Measurements from ENCODE around the gene CHDH. TPM values are rescaled to one million over a fixed set of nuclear protein-coding genes. Genes with fewer than 3 reads are reported as not detected.

CHDH gene
- total RNA-seq, 1 experiment from 2014 or later: 28.5 TPM

DNA sequence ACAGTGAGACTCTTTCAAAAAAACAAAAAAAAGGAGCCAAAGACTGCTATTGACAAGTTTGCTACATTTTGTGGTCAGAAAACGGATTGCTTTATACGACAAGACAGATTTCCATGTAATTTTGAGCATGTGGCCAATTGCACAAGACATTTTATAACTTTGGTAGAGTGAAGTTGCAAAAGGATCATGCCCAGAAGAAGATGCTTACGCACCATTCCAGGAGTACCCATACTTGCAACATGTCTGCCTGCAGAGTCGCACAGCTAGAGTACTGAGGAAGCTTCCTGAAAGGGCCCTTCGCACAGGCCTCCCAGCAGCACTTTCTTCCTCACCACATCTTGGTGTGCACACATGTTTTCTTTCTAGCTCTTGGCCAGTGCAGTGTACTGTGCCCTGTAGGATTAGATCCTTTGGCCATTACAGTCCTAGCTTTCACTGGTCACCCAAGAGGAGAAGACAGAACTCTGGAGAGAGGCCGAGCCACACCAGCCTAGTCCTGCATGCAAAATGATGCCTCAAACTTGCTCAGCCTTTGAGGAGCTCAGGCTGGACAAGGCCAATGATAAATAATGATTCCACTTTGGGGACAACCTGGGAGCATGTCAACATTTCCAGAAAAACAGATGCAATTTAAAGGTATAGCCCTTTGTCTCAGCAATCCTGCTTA lies 11.7 kb downstream of the CHDH start:
- DNase-seq: no peak
- H3K4me3 Mint-ChIP-seq (ENCODE audit: low read depth, unreplicated experiment): no peak overlapping the region
- intact Hi-C loops (cut with micrococcal nuclease; ENCODE audit: unreplicated experiment): no loop called here
- H3K27ac Mint-ChIP-seq (ENCODE audit: unreplicated experiment): no peak overlapping the region
- TF ChIP-seq, protein P1, sequence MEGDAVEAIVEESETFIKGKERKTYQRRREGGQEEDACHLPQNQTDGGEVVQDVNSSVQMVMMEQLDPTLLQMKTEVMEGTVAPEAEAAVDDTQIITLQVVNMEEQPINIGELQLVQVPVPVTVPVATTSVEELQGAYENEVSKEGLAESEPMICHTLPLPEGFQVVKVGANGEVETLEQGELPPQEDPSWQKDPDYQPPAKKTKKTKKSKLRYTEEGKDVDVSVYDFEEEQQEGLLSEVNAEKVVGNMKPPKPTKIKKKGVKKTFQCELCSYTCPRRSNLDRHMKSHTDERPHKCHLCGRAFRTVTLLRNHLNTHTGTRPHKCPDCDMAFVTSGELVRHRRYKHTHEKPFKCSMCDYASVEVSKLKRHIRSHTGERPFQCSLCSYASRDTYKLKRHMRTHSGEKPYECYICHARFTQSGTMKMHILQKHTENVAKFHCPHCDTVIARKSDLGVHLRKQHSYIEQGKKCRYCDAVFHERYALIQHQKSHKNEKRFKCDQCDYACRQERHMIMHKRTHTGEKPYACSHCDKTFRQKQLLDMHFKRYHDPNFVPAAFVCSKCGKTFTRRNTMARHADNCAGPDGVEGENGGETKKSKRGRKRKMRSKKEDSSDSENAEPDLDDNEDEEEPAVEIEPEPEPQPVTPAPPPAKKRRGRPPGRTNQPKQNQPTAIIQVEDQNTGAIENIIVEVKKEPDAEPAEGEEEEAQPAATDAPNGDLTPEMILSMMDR (IDR thresholded peaks at IDR 0.05; ENCODE audit: unreplicated experiment): no peak
- BruUV-seq (replicated peaks): no TSS peak
- H3K4me1 Mint-ChIP-seq (ENCODE audit: low read depth, unreplicated experiment): peaks cover 5% of the 10 kb centered on the region
- no peaks in the 10 kb centered on the region for H3K27me3 Mint-ChIP-seq (ENCODE audit: unreplicated experiment)
- CTCF ChIA-PET: no interaction called here
- H3K9me3 Mint-ChIP-seq (ENCODE audit: low read depth, unreplicated experiment): no peaks in the 10 kb centered on the region
- peaks cover 22% of the 10 kb centered on the region for H3K36me3 Mint-ChIP-seq (ENCODE audit: insufficient read depth, unreplicated experiment)

DNA sequence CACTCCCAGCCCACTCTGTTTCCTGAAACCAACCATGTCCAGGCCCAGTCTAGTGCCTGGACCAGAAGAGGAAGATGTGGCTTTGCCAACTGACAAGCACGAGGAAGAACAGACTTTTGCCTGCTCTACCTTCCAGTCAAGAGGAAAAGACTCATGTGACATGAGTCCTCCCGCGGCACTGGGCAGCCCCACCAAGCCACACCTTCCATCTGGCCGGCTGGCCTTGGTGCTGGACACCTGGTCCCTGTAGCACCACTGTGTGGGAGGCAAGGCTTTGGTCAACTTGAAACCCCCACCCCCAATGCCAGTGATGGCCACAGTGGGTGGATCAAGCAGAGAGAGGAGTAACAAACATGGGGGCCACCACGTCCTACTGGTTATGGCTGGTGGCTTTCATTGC lies 12.5 kb downstream of the CHDH start:
- intact Hi-C loops (cut with micrococcal nuclease; ENCODE audit: unreplicated experiment): no loop called here
- BruUV-seq (replicated peaks): no TSS peak
- peaks cover 6% of the 10 kb centered on the region for H3K4me1 Mint-ChIP-seq (ENCODE audit: low read depth, unreplicated experiment)
- CTCF ChIA-PET: no interaction called here
- H3K27me3 Mint-ChIP-seq (ENCODE audit: unreplicated experiment): no peaks in the 10 kb centered on the region
- H3K36me3 Mint-ChIP-seq (ENCODE audit: insufficient read depth, unreplicated experiment): peaks cover 23% of the 10 kb centered on the region
- no peak for DNase-seq
- TF ChIP-seq, protein P1 (IDR thresholded peaks at IDR 0.05; ENCODE audit: unreplicated experiment): no peak
- no peak overlapping the region for H3K27ac Mint-ChIP-seq (ENCODE audit: unreplicated experiment)
- H3K9me3 Mint-ChIP-seq (ENCODE audit: low read depth, unreplicated experiment): no peaks in the 10 kb centered on the region
- H3K4me3 Mint-ChIP-seq (ENCODE audit: low read depth, unreplicated experiment): no peak overlapping the region

DNA sequence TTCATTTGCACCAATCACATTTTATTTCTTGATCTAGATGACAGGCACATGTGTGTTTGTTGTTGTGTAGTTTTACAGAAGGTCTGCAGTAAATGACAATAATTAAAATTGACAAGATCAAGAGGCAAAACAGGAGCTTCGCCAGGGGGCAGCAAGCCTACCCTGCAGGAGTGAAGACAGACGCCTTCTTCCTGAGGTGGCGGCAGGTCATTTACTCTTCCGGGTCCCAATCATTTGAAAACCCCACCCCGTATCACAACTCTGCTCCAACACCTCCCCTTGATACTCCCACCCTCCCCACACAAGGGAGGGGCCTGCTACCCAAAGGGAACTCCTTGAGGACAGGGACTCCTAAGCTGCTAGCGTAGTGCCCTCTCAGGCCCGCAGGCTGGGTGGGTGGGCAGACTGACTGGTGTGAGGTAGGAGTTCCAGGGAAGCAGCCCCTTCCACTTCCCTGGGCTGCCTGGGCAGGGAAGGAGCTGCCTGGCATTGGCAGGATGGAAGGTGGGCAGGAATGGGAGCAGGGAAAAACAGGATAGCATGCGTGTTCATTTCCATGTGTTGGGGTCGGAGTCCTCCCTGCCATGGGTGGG lies 13.1 kb downstream of the CHDH start:
- Mint-ChIP-seq H3K27me3 (ENCODE audit: unreplicated experiment) (no peaks in the 10 kb centered on the region), H3K4me1 (ENCODE audit: low read depth, unreplicated experiment) (peaks cover 11% of the 10 kb centered on the region), H3K4me3 (ENCODE audit: low read depth, unreplicated experiment) (no peak overlapping the region), H3K9me3 (ENCODE audit: low read depth, unreplicated experiment) (no peaks in the 10 kb centered on the region), H3K36me3 (ENCODE audit: insufficient read depth, unreplicated experiment) (peaks cover 21% of the 10 kb centered on the region), H3K27ac (ENCODE audit: unreplicated experiment) (no peak overlapping the region)
- no TSS peak for BruUV-seq (replicated peaks)
- TF ChIP-seq, protein P1 (IDR thresholded peaks at IDR 0.05; ENCODE audit: unreplicated experiment): no peak
- no peak for DNase-seq
- CTCF ChIA-PET: no interaction called here
- intact Hi-C loops (cut with micrococcal nuclease; ENCODE audit: unreplicated experiment): no loop called here

DNA sequence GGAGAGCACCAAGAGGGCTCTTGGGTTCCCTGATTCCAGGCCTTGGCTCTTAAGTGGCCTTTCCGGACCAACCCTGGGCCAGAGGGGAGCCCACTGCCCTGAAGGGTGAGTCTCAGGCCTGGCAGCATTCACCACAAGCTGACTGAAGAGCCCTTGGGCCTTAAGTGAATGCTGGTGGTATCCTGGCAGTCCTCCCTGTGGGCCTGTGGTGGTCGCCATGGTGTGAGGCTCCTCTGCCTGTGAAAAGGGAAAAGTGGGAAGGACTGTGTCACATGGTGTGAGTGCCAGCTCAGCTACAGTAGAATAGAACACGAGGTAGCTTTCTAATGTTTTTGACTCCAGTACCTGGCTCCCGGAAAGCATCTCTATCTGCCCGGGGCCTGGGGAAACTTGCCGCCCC lies 15.3 kb downstream of the CHDH start:
- no TSS peak for BruUV-seq (replicated peaks)
- H3K36me3 Mint-ChIP-seq (ENCODE audit: insufficient read depth, unreplicated experiment): peaks cover 12% of the 10 kb centered on the region
- no peak overlapping the region for H3K27ac Mint-ChIP-seq (ENCODE audit: unreplicated experiment)
- peaks cover 30% of the 10 kb centered on the region for H3K4me1 Mint-ChIP-seq (ENCODE audit: low read depth, unreplicated experiment)
- no peak overlapping the region for H3K4me3 Mint-ChIP-seq (ENCODE audit: low read depth, unreplicated experiment)
- H3K9me3 Mint-ChIP-seq (ENCODE audit: low read depth, unreplicated experiment): no peaks in the 10 kb centered on the region
- no peaks in the 10 kb centered on the region for H3K27me3 Mint-ChIP-seq (ENCODE audit: unreplicated experiment)
- intact Hi-C loops (cut with micrococcal nuclease; ENCODE audit: unreplicated experiment): no loop called here
- TF ChIP-seq, protein P1 (IDR thresholded peaks at IDR 0.05; ENCODE audit: unreplicated experiment): no peak
- CTCF ChIA-PET: no interaction called here
- no peak for DNase-seq

Data from Calu3 (cell line).